GM18502 (cell line): ENCODE data around the gene PDE4D.

Experiments
- ATAC-seq: cut with Tn5 transposase; IDR thresholded peaks from one replicate; pipeline ENCODE4 v1.9.1; 2021; ENCODE audit warnings: mild to moderate bottlenecking; ENCODE audit not compliant: unreplicated experiment, poor library complexity

PDE4D gene

DNA sequence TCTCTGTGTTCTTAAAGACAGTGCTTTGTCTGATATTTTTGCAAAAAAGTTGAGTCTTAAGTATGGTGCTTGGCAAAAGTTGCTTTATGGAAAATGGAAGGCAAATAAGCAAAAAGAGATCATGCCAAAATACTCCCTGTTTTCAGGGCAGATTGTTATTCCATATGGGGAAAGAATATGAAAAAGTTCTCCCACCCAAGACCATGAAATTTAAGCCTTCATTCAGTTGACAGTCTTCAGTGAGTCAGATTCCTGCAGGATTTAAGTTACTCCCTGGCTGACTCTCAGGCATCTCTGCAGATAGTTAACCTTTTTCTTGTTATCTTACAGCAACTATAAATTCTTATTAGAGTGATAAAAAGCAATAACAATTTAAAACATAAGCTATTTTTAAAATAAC, 601.6 kb downstream of the PDE4D start:
- no peak for ATAC-seq

GRCh38 chr5:59287884-59288283, 605.6 kb downstream of the PDE4D start:
- no peak for ATAC-seq

- no peak for ATAC-seq
These were observed 606.2 kb downstream of the PDE4D start for GRCh38 chr5:59287361-59287760.

DNA sequence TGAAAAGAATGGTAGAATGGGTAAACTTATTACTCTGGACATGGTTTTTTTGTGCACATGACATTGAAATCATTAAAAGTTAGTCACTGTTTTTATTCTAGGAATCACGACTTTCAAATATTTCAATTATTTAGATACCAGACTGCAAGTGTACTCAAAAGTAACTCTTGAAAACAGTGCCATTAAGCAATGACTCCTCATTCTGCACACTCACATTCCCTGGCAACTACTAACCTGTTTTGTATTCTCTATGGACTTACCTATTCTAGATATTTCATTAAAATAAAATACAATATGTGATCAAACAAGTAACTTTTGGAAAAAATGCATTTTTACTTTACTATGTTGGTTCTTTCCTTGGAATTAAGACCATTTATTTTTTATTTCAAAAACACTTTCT, 607.0 kb downstream of the PDE4D start:
- no peak for ATAC-seq

DNA sequence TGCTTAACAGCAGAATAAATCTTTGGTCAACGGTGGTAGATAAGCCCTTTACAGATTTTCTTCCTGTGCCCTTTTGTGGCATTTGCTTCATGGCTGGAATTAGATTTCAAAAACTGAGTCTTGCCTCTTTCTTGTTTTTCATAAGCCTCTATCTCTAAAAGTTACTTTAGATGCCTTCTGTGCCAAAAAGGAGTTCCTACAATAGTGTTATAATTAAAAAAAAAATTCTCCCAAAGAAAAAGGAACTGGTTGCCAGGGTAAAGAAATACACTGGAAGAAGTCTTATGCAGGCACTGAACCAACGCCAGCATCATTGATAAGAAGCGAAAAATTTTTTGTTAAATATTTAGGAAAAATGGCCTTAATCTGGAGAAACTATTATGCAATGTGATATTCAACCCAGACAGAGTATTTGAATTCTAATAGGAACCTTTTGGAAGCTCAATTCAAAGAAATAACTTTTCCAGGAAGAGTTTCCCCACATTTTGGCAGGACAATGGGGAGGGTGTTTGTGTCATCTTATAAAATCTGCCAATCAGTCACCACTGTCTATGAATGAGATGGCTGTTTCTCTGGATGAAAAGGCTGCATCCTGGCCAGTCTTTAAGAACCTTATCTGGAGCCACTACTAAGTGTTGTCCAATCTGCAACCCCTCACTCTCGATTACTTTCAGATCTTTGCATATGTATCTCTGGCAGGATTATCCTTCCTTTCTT, 608.1 kb downstream of the PDE4D start:
- no peak for ATAC-seq

DNA sequence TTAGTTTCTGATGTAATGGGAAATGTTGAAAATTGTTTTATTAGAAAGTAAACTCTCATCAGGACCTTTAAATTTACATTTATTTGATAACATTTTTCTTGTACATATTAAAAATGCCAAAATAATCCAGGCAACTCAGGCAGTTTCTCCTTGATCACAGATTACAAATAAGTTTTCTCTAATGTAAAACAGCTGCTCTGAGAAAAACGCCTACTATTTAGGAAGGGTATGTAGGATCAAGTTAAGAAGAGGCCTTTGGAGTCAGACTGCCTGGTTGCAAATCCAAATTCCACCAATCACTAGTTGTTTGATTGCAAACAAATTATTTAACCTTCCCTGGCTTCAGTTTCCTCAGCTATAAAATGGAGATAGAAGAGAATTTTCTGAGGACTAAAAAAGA, 610.8 kb downstream of the PDE4D start:
- no peak for ATAC-seq

DNA sequence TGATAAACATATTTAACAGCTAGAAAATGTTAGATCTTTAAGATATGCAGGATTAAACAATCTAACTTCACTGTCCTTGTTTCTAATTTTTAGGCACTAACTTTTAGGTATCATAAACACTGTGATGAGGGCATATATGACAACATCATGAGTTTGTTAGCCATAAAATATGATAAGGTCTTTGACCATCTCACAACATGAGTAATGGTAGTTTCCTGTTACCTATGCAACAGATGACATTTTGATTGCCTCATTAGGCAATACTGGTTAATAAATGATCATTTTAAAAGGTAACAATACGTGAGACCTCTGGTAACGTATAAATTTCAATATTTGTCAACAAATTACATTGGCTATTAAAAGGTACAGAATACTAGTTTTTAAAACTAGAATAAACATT, 613.5 kb downstream of the PDE4D start:
- no peak for ATAC-seq

- no peak for ATAC-seq
These were observed 616.6 kb downstream of the PDE4D start for GRCh38 chr5:59276917-59277372.

GRCh38 chr5:59276325-59276675, 617.2 kb downstream of the PDE4D start:
- no peak for ATAC-seq

- ATAC-seq = no peak
These were observed 617.8 kb downstream of the PDE4D start for GRCh38 chr5:59275510-59276324.

DNA sequence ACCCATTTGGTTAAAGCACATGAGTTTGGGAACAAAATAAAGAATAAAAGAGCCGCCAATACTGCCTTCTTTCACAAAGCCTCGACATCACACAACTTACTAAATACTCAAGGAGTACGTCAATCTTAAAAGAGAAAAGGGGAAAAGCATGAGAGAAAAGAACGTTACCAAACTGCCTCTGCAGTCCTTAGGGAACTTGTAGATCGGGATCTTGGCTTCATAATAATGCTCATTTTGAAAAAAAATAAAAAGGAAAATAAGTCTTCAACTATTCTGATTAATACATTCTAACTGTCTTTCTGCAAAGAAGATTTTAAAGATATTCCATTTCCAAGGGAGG, 618.4 kb downstream of the PDE4D start:
- no peak for ATAC-seq

GRCh38 chr5:59274106-59274636, 619.4 kb downstream of the PDE4D start:
- ATAC-seq = no peak

- no peak for ATAC-seq
These were observed 620.6 kb downstream of the PDE4D start for GRCh38 chr5:59272809-59273427.

DNA sequence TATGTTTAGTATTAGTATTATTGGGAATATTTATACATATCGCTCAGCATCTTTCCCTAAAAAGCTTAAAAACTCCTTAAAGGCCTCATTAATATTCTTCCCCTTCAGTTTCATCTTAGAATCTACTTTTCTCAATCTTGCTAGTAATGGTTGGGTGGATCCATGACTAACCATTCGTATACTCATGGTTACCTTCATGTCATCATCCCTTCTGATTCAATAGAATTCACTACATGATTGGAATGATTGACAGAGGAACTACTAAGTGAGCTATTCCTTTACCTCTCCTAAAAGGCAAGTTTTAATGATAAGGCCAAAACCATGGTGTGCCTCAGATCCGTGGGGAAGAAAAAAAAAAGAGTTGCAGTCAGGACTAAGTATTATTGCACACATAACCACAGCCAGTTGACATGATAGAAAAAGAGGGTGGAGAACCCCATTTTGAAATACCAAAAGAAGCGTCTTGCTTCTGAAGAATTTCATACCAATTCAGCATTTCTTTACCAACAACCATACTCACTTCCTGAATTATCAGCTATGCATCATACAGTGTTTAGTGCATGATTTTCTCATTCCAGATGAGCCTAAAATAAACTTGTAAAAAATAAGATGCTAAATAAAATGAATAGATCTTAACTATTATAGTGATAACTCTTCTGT, 624.6 kb downstream of the PDE4D start:
- ATAC-seq = no peak

GRCh38 chr5:59267033-59267432, 626.5 kb downstream of the PDE4D start:
- no peak for ATAC-seq

DNA sequence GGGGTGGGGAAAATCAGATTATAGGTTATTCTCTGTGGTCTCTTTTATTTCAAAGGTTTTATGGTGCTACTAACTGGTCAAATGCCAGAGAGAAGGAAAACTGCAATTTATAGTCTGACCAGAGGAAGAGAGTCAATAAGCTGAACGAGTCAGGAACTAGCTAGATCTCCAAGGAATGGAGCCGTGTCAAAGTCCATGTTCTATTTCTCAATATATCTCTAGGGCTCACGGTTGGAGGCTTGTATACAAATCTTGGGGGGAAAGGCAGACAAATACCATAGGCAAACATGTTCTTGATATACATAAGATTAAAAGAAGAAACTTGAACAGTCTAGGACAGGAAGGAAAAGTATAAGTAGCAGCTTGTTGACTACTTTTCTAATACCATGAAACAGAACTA, 627.1 kb downstream of the PDE4D start:
- no peak for ATAC-seq

GRCh38 chr5:59264639-59265245, 628.8 kb downstream of the PDE4D start:
- no peak for ATAC-seq

DNA sequence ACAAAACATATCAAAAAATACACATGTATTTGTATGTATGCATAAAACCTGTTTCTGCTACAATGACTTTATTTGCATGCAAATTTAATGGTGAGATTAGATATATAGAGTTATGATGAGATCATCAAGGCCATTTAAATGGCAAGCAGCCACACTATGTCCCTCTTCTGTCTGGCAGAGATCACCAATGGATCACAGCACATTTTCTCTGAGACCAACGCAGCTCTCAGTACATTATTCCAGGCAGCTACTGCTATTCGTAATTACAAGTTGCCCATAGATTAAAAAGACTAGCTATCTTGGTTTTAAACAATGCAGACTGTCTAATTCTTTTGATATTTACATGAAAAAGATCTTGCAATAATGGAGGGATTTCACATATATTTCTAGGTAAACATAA, 629.5 kb downstream of the PDE4D start:
- no peak for ATAC-seq

GRCh38 chr5:59261969-59262368, 631.6 kb downstream of the PDE4D start:
- no peak for ATAC-seq

DNA sequence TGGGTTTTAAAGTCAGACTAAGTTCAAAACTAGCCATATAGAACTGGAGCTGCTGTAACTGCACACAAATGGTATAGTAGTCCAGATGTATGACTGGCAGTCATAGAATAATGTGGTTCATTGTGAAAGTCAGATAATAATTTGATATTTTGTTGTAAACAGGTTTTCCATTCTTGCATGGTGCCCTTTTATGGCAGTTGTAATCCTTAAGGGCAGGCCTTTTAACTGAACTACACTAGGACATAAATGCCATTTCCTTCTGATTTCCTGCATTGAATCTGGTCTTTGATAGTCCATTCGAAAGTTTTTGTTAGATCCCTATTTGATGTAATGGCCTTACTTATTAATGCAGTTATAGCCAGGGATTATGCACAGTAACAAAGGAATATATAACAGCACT, 632.6 kb downstream of the PDE4D start:
- ATAC-seq = no peak
